Tibial artery (tissue), 4 donors: ENCODE results near the gene KLHL18.
"Not testable (repeated sequence)": the region's sequence is repeated elsewhere in the genome, so short reads cannot be mapped to it uniquely, and the experiment has no call there.

Source experiments
- DNase-seq, 2 donors: peaks; one replicate each; pipeline ENCODE4 v3.0.0-alpha.2; 2019
- H3K27ac ChIP-seq, 2 donors: fragments of 200-600 bp; sonication (generic) in 1 of 2; 1 replicate in 1 of 2; 2 replicates in 1 of 2; pipeline ENCODE4 v1.5.1; 2018 to 2019; ENCODE audit warnings: mild to moderate bottlenecking in 1 of 2
- H3K27me3 ChIP-seq, 2 donors: fragments of 200-600 bp; sonication (generic) in 1 of 2; one replicate each; pipeline versions ENCODE4 v1.5.1 to v1.6.0; 2016 to 2019
- H3K36me3 ChIP-seq, 3 donors: fragments of 200-600 bp; sonication (generic) in 2 of 3; one replicate each; pipeline ENCODE4 v1.5.1; 2016 to 2019; ENCODE audit warnings: mild to moderate bottlenecking in 2 of 3
- H3K4me1 ChIP-seq, 4 donors: fragments of 200-600 bp; sonication (generic) in 2 of 4; 1 replicate in 3 of 4; 2 replicates in 1 of 4; pipeline ENCODE4 v1.5.1; 2016 to 2019
- H3K4me3 ChIP-seq, 2 donors: fragments of 200-600 bp; sonication (generic) in 1 of 2; 1 replicate in 1 of 2; 2 replicates in 1 of 2; pipeline ENCODE4 v1.5.1; 2018 to 2019; ENCODE audit warnings: mild to moderate bottlenecking in 2 of 2
- H3K9me3 ChIP-seq, 3 donors: fragments of 200-600 bp; sonication (generic) in 1 of 3; one replicate each; pipeline ENCODE4 v1.5.1; 2016 to 2019
- intact Hi-C: fragments of 100-400 bp; cut with DNase I; formaldehyde crosslinking; loops from one replicate; pipeline ENCODE4 v1.15.0; 2023; ENCODE audit warnings: low total_unique reads
- TF ChIP-seq, protein P1 (sequence below), 2 experiments: fragments of 200-600 bp in 1 of 2; fragments of 450-650 bp in 1 of 2; IDR thresholded peaks; one replicate each; pipeline ENCODE4 v1.5.1; 2017 to 2019; ENCODE audit warnings: antibody characterized with exemption in 2 of 2, mild to moderate bottlenecking in 1 of 2, moderate library complexity in 1 of 2

Gene KLHL18

DNA sequence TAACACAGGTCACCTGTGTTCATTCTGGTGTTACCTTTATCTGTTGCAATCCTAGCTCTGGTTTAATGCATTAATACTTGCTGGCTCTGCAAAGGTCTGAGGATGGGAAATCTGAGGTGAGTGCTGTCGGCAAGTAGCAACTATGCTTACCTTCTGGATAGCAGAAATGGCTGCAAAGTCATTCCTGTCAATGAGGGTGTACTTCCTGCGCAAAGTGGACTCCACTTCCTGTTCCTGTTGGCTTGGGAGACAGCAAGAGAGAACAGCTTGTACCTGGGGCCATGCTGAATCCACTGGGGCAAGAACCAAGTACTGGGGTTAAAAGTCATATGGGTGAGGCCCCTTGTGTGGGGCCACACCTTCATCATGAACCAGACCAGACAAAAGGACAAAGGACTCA is 37.5 kb upstream of the KLHL18 start:
- H3K27me3 ChIP-seq: peaks cover 0 to 7% of the 10 kb centered on the region in 2 donors
- no peaks in the 10 kb centered on the region for H3K4me1 ChIP-seq
- H3K9me3 ChIP-seq: no peaks in the 10 kb centered on the region
- H3K4me3 ChIP-seq: no peak overlapping the region
- TF ChIP-seq, protein P1, sequence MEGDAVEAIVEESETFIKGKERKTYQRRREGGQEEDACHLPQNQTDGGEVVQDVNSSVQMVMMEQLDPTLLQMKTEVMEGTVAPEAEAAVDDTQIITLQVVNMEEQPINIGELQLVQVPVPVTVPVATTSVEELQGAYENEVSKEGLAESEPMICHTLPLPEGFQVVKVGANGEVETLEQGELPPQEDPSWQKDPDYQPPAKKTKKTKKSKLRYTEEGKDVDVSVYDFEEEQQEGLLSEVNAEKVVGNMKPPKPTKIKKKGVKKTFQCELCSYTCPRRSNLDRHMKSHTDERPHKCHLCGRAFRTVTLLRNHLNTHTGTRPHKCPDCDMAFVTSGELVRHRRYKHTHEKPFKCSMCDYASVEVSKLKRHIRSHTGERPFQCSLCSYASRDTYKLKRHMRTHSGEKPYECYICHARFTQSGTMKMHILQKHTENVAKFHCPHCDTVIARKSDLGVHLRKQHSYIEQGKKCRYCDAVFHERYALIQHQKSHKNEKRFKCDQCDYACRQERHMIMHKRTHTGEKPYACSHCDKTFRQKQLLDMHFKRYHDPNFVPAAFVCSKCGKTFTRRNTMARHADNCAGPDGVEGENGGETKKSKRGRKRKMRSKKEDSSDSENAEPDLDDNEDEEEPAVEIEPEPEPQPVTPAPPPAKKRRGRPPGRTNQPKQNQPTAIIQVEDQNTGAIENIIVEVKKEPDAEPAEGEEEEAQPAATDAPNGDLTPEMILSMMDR (IDR thresholded peaks at IDR 0.05): no peak
- no peak for DNase-seq
- intact Hi-C loops: no loop called here
- H3K27ac ChIP-seq: no peak overlapping the region
- H3K36me3 ChIP-seq: no peaks in the 10 kb centered on the region

- peaks cover 0 to 7% of the 10 kb centered on the region in 2 donors for H3K27me3 ChIP-seq
- H3K27ac ChIP-seq: no peak overlapping the region
- DNase-seq: no peak
- no peaks in the 10 kb centered on the region for H3K4me1 ChIP-seq
- TF ChIP-seq, protein P1 (IDR thresholded peaks at IDR 0.05): no peak
- intact Hi-C loops: no loop called here
- H3K4me3 ChIP-seq: no peak overlapping the region
- no peaks in the 10 kb centered on the region for H3K9me3 ChIP-seq
- no peaks in the 10 kb centered on the region for H3K36me3 ChIP-seq
Observed at GRCh38 chr3:47247131-47248064, 35.3 kb upstream of the KLHL18 start.

DNA sequence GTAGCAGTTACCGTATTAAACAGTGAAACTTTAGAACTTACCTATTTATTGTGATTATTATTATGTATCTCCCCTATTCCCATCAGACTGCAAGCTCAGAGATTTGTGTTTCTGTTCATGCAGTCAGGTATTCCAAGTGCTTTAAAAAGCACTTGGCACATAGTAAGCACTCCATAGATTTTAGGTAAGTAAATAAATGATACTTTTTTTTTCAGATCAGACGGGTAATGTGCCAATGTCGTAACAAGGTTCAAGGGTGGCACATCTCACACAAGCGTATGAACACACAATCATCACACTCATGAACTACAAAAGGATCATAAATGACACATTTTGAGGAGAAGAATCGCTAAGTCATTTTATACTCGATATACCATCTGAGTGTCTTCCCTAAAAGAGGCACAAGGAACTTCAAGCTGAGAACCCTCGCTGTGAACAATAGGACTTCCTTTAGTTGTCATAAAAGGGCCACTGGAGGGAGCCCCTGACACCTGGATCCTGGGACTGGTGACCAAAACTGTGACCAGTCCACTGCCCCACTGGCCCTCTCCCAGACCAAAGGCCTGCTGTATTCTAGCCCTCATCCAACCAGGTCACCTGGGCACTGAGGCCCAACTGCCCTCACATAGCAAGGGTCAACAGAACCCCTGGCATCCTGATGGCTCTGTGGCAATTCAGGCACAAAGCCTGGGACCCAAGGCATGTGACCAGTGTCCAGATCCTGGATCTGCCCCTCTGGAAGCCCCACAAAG is 32.3 kb upstream of the KLHL18 start:
- Histone ChIP-seq H3K27me3 (peaks cover 0 to 7% of the 10 kb centered on the region in 2 donors), H3K36me3 (no peaks in the 10 kb centered on the region), H3K4me3 (no peak overlapping the region), H3K27ac (no peak overlapping the region), H3K4me1 (no peaks in the 10 kb centered on the region), H3K9me3 (no peaks in the 10 kb centered on the region)
- peak in 1 of 2 donors; percentile 37 for DNase-seq
- intact Hi-C loops: no loop called here
- TF ChIP-seq, protein P1 (IDR thresholded peaks at IDR 0.05): peak; percentile 27 to 39

DNA sequence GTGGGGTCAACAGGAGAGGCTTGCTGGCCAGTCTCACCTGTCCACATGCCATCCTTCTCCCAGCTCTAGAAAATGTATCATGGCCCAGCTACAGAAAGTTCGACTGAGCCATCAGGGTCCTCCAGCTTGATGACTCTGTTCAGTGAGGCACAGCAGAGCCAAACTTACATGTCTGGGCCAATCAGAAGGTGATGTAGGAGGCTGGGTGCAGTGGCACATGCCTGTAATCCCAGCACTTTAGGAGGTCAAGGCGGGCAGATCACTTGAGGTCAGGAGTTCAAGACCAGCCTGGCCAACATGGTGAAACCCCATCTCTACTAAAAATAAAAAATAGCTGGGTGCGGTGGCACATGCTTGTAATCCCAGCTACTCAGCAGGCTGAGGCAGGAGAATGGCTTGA is 31.7 kb upstream of the KLHL18 start:
- H3K27me3 ChIP-seq, H3K27ac ChIP-seq, H3K9me3 ChIP-seq, DNase-seq, intact Hi-C loops, H3K4me1 ChIP-seq, H3K36me3 ChIP-seq, H3K4me3 ChIP-seq: not testable (repeated sequence)

DNA sequence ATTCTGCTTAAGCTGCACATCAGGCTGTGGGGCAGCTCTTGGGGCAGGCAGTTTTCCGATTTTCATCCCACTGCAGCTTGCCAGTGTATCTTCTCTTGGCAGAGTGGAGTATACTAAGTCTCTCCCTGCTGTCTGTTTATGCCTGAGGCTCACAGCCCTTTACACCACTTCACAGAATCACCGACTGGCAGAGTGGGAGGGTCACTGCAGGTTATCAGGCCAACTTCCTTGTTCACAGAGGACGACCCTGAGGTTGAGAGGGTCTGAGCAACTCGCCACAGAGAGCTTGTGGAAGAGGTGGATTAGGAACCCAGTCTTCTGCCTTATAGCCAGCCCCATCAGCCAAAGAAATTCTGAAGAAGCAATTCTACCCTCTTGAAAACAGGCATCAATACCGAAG is 31.1 kb upstream of the KLHL18 start:
- DNase-seq: no peak
- no peaks in the 10 kb centered on the region for H3K9me3 ChIP-seq
- H3K4me1 ChIP-seq: no peaks in the 10 kb centered on the region
- no peak overlapping the region for H3K4me3 ChIP-seq
- intact Hi-C loops: no loop called here
- no peak overlapping the region for H3K27ac ChIP-seq
- peaks cover 0 to 7% of the 10 kb centered on the region in 2 donors for H3K27me3 ChIP-seq
- no peaks in the 10 kb centered on the region for H3K36me3 ChIP-seq
- TF ChIP-seq, protein P1 (IDR thresholded peaks at IDR 0.05): no peak

GRCh38 chr3:47256331-47256730 is 26.4 kb upstream of the KLHL18 start:
- intact Hi-C loops, H3K9me3 ChIP-seq, H3K4me3 ChIP-seq, H3K27me3 ChIP-seq, H3K27ac ChIP-seq, DNase-seq, H3K36me3 ChIP-seq, H3K4me1 ChIP-seq: not testable (repeated sequence)
